IPS-20b (cell line): Measurements from ENCODE around the gene SPECC1.
"Not testable (repeated sequence)": the region's sequence is repeated elsewhere in the genome, so short reads cannot be mapped to it uniquely, and the experiment has no call there.

Source experiments
- H3K27ac ChIP-seq: one replicate; pipeline ENCODE4 v1.5.1; 2013; ENCODE audit warnings: low read length
- H3K27me3 ChIP-seq: 2 replicates; pipeline ENCODE4 v1.6.1; 2013; ENCODE audit warnings: mild to moderate bottlenecking, low read length, inconsistent platforms; ENCODE audit not compliant: insufficient read depth
- H3K36me3 ChIP-seq: 2 replicates; pipeline ENCODE4 v1.6.1; 2013; ENCODE audit warnings: low read depth, mild to moderate bottlenecking, inconsistent platforms, low read length, moderate library complexity; ENCODE audit not compliant: insufficient read depth
- H3K4me1 ChIP-seq: 2 replicates; pipeline ENCODE4 v1.6.1; 2013; ENCODE audit warnings: mild to moderate bottlenecking, control low read depth, inconsistent platforms, low read length, moderate library complexity; ENCODE audit not compliant: insufficient read depth
- H3K4me3 ChIP-seq: 2 replicates; pipeline ENCODE4 v1.5.1; 2013; ENCODE audit warnings: mild to moderate bottlenecking, low read length, inconsistent platforms
- H3K9ac ChIP-seq: 2 replicates; pipeline ENCODE4 v1.6.1; 2013; ENCODE audit warnings: low read depth, mild to moderate bottlenecking, inconsistent platforms, low read length, moderate library complexity
- H3K9me3 ChIP-seq: 2 replicates; pipeline ENCODE4 v1.6.1; 2013; ENCODE audit warnings: mild to moderate bottlenecking, low read depth, low read length, inconsistent platforms; ENCODE audit not compliant: insufficient read depth

Gene SPECC1

DNA sequence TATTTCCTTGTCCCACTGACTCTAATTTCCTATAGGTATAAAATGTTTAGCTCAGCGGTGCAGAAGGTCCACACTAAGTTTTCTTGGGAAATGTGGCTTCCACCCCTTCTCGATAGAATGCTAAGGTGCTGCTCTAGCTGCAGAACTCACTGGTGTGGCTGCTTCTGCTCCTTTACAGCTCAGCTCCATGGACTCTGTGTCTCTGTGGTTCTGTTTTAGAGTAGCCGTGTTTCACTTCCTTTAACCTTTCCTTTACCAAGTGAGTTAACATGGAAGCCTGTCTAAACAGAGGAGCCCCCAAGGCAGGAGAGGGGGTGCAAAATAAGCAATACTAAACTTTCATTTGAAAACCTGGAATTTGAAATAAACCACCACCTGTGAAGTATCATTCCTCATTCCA lies 65.3 kb downstream of the SPECC1 start:
- H3K4me1 ChIP-seq, result peaks cover 8% of the 10 kb centered on the region
- H3K27ac ChIP-seq, result no peak overlapping the region
- no peak overlapping the region for H3K9ac ChIP-seq
- H3K27me3 ChIP-seq, result no peaks in the 10 kb centered on the region
- H3K9me3 ChIP-seq, result no peaks in the 10 kb centered on the region
- H3K36me3 ChIP-seq, result no peaks in the 10 kb centered on the region
- no peak overlapping the region for H3K4me3 ChIP-seq

DNA sequence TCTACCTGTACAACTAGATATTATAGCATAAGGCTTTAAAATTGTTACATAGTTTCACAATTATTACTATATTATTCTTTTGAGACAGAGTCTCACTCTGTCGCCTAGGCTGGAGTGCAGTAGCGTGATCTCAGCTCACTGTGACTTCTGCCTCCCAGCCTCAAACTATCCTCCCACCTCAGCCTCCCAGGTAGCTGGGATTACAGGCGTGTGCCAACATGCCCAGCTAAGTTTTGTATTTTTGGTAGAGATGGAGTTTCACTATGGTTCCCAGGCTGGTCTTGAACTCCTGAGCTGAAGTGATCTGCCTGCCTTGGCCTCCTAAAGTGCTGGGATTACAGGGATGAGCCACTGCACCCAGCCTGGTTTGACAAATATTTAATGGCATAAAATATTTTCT lies 67.0 kb downstream of the SPECC1 start:
- H3K9ac ChIP-seq, H3K27me3 ChIP-seq, H3K27ac ChIP-seq, H3K4me1 ChIP-seq, H3K9me3 ChIP-seq, H3K4me3 ChIP-seq, H3K36me3 ChIP-seq: not testable (repeated sequence)

DNA sequence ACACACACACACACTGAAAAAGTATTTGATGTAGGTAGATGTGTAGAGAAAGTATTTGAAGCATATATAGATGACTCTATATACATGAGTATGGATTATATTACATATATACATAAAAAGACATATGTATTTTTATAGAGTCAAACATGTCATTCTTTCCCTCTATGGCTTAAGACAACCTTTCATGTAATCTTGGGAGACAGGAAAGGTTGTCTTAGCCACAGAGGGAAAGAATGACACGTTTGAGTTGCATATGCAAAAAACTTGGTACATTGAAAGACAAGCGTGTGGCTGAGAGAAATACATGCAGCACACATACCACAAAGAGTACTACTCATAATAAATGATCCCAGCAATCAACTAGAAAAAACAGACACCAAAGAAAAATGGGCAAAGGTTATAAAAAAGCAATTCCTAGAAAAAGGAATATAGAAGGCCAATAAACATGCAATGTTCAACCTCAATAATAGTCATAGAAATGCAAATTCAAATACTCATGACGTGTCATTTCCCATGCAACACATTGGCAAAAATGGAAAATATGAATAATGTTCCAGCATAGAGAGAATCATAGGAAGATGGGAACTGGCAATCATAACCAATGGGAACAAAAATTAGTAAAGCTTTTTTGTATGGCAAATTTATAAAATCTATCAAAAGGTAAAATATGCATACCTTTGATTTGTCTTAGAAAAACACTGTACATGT lies 69.0 kb downstream of the SPECC1 start:
- Histone ChIP-seq H3K4me3 (no peak overlapping the region), H3K27ac (no peak overlapping the region), H3K27me3 (no peaks in the 10 kb centered on the region), H3K4me1 (peaks cover 3% of the 10 kb centered on the region), H3K36me3 (no peaks in the 10 kb centered on the region), H3K9me3 (no peaks in the 10 kb centered on the region), H3K9ac (no peak overlapping the region)

DNA sequence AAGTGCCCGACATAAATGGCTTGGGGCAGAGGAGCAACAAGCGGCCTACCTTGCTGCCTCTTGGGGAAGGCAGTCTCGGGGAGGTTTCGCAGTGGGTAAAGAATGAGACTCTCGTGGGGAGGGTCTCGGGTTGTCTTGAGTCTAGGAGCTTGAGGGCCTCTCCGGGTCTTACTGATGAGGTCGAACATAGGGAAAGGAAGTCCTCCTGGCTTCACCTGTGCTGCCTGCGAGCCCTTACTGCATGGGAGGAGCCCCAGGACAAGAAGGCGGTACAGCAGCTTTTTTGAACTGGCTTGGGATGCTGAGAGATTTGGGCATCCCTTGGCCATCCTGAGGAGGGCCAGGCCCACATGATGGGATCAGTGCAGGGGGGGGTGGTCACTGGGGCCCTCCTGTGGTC lies 71.4 kb downstream of the SPECC1 start:
- H3K9ac ChIP-seq, result no peak overlapping the region
- no peaks in the 10 kb centered on the region for H3K27me3 ChIP-seq
- peaks cover 3% of the 10 kb centered on the region; the same call in 1 of the 2 replicates for H3K4me1 ChIP-seq
- no peak overlapping the region for H3K4me3 ChIP-seq
- no peaks in the 10 kb centered on the region for H3K36me3 ChIP-seq
- no peaks in the 10 kb centered on the region for H3K9me3 ChIP-seq
- no peak overlapping the region for H3K27ac ChIP-seq

DNA sequence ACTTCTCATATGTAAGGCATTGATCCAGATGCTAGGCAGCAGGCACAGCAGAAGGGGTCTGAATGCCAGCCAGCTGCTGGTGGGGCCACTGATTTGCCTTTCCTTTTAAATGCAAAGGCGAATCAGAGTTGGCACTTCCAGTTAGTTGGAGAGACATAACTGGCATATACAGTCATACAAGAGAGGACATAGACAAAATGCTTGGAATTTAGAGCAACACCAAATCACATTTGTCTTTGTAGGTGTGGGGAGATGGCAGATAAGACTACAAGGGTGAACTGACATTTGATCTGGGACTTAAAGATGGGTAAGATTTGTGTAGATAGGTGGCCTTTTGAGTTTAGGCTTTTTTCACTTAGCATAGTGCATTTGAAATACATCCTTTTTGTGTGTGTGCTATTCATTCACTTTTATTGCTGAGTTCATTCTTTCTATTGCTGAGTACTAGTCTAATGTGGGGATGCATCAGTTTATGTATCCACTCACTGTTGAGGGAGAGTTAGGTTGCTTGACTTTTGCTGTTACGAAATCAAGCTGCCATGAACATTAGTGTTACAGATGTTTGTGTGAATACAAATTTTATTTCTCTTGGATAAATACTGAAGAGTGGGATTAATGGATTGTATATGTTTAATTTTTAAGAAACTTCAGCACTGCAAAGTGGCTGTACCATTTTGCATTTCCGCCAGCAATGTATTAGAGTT lies 74.1 kb downstream of the SPECC1 start:
- H3K27ac ChIP-seq, result no peak overlapping the region
- no peaks in the 10 kb centered on the region for H3K27me3 ChIP-seq
- no peaks in the 10 kb centered on the region for H3K36me3 ChIP-seq
- H3K9ac ChIP-seq, result no peak overlapping the region
- peaks cover 5% of the 10 kb centered on the region; the same call in 1 of the 2 replicates for H3K4me1 ChIP-seq
- H3K9me3 ChIP-seq, result no peaks in the 10 kb centered on the region
- H3K4me3 ChIP-seq, result no peak overlapping the region

DNA sequence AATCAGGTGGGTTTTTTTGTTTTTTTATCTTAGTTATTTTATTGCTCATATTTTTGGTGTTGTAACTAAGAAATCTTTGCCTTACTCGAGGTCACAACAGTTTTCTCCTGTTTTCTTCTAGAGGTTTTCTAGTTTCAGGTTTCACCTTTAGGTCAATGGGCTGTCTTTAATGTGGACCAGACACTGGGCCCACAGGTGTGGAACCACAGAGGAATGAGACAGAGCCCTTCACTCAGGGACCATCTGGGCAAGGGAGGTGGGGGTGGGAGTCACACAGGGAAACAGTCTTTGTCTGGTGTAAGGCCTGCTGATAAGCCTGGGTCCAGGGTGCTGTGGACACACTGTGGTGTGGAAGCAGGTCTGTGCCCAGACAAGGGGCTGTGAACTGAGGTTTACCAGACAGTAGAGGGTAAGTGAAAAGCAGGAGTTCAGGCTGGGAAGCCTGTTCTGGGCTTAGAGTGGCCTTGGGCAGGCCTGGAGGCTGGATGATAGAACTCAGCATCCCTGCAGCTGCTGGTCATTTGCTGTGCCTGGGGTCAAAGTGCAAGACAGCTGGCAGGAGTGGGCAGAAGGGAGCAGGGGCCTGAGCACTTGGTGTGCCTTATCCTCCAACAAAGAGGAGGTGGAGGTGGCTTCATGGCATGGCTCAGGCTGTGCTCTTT lies 75.6 kb downstream of the SPECC1 start:
- no peak overlapping the region for H3K27ac ChIP-seq
- H3K9ac ChIP-seq, result no peak overlapping the region
- no peak overlapping the region for H3K4me3 ChIP-seq
- no peaks in the 10 kb centered on the region for H3K9me3 ChIP-seq
- H3K36me3 ChIP-seq, result no peaks in the 10 kb centered on the region
- no peaks in the 10 kb centered on the region for H3K27me3 ChIP-seq
- peaks cover 5% of the 10 kb centered on the region; the same call in 1 of the 2 replicates for H3K4me1 ChIP-seq

DNA sequence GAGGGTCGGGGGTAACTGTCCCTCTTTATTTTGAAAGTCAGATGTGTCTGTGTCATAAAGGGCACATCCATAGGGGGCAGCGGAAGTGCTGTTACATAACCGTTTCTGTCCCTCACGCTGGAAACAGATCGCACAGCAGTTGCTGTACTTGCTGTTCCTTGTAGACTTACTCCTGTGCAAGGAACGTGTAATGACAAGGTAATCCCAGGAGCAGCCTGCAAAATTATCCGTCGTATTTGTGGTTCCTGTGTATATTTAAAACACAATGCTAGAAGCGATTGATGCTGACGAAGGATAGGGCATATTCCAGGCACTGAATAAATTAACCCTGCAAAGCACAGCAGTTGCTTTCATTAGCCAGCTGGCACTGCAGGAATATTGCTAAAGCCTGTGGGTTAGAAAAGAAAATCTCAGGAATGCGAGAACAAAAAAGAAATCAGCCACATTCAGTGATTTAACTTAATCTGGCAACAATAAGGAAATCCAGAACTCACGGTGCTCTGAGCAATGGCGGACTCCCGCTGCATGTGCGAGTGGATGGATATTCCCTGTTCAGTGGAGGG lies 76.2 kb downstream of the SPECC1 start:
- no peaks in the 10 kb centered on the region for H3K27me3 ChIP-seq
- H3K27ac ChIP-seq, result no peak overlapping the region
- no peaks in the 10 kb centered on the region for H3K36me3 ChIP-seq
- H3K4me3 ChIP-seq, result no peak overlapping the region
- H3K9me3 ChIP-seq, result no peaks in the 10 kb centered on the region
- H3K9ac ChIP-seq, result no peak overlapping the region
- H3K4me1 ChIP-seq, result peaks cover 5% of the 10 kb centered on the region; the same call in 1 of the 2 replicates

DNA sequence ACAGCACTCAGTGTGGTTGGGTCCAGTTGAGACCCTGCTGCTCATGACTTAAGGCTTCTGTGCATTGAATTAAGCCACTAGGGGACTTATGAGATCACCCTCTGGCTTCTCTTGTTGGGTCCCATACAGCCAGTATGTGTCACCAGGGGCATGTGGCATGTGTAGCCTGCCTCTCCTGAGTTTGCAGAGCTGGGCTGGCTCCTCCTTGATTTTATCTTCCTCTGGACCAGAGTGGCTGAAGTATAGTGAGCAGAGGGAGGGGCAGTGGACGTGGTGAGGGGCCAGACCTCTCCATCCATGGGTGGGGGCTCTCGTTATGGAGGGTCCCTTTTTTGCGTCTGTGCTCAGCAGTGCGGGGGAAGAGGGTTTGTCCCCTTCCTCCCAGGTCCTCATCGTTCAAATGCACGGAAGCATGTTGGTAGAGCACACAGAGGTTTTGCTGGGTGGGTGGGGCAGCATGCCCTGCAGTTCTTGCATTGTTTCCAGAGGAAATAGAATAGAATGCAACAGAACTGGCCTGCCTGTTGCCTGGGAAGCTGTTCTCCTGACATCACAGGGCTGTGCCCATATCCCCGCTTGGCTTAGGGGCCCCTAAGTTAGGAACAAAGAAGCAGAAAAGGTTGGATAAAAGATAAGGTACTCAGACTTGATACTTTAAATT lies 77.4 kb downstream of the SPECC1 start:
- Histone ChIP-seq H3K36me3 (no peaks in the 10 kb centered on the region), H3K4me3 (no peak overlapping the region), H3K4me1 (peaks cover 10% of the 10 kb centered on the region; the same call in 1 of the 2 replicates), H3K27me3 (no peaks in the 10 kb centered on the region), H3K9ac (no peak overlapping the region), H3K9me3 (no peaks in the 10 kb centered on the region), H3K27ac (no peak overlapping the region)

DNA sequence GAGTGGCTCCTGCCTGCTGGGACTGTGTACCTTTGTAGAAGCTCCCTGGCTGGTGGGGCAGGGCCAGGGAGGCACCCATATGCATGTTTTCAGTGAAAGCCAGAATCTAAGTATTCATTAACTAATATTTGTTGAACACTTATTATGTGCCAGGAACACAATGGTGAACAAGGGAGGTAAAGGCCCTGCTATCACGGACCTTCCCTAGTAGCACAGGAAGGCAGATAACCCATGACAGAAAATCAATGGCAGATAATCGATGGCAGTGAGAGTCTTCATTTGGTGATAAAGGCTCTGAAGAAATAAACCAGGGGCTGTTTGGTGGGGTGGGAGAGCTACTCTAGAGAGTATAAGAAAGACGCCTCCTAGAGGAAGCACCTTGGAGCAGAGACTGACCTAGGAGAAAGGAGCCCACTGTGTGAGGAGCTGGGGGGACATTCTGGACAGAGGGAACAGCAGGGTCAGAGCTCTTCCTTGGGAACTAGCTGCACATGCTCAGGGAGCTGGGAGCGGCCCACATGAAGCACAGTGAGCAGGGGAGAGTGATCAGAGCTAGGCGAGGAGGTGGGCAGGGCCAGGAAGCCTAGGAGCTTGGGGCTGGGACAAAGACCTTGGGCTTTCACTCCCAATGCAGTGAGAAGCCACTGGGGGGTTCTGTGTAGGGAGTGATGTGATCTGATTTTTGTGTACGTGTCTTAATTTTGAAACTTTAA lies 78.5 kb downstream of the SPECC1 start:
- H3K4me3 ChIP-seq, result no peak overlapping the region
- no peak overlapping the region for H3K27ac ChIP-seq
- H3K4me1 ChIP-seq, result peaks cover 21% of the 10 kb centered on the region; the same call in 1 of the 2 replicates
- H3K9ac ChIP-seq, result no peak overlapping the region
- H3K9me3 ChIP-seq, result no peaks in the 10 kb centered on the region
- H3K27me3 ChIP-seq, result no peaks in the 10 kb centered on the region
- H3K36me3 ChIP-seq, result no peaks in the 10 kb centered on the region

DNA sequence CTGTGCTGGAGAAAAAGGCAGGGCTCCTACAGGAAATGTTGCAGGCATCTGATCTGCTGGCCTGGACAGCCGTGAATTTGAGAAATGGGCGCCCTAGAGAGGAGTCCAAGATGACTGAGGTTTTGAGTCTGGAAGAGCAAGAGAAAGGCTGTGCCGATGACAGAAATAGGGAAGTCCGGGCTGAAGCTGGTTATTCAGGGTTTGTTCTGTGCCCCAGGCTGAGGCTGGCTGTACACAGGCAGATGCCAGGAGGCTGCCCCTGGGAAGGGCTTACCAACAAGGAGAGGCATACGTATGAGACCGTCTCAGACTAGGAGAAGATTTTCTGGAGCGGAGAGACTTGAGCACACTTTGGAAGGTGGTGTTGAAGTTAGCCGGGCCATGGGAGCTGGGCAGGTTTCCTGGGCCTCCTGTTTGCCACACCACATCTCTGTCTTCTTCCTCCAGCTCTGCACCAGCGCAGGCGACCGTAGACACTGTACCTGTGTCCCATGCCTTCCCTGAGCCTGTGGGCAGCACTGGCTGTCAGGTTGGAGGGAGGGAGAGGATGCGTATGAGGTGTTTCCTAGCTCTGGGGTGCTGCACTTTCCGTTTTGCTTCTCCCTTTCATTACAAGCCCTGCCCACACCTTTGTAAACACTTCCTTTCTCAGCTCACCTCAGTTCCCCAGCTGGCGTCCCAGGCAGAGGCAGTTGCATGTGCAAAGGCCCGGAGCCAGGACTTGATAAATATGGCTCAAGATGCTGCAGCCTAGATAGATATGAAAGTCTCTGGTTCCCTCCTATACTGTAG lies 80.8 kb downstream of the SPECC1 start:
- Histone ChIP-seq H3K36me3 (no peaks in the 10 kb centered on the region), H3K9ac (no peak overlapping the region), H3K27me3 (no peaks in the 10 kb centered on the region), H3K4me1 (peaks cover 29% of the 10 kb centered on the region; the same call in 1 of the 2 replicates), H3K27ac (no peak overlapping the region), H3K9me3 (no peaks in the 10 kb centered on the region), H3K4me3 (no peak overlapping the region)
